ENCODE data around the gene PPARG.

- TF ChIP-seq NR2C2 (IDR thresholded peaks at IDR 0.05; ENCODE audit: borderline replicate concordance, control insufficient read depth, insufficient read length, low read depth) (no peak), CTCF (IDR thresholded peaks at IDR 0.05 in 2 of 3, conservative IDR thresholded peaks at IDR 0.05 in 1 of 3; ENCODE audit: control insufficient read depth in 2 of 3, extremely low read depth in 1 of 3, insufficient read depth in 1 of 3, low read depth in 3 of 3, low read length in 3 of 3) (no peak)
- TF ChIP-seq, protein P1, sequence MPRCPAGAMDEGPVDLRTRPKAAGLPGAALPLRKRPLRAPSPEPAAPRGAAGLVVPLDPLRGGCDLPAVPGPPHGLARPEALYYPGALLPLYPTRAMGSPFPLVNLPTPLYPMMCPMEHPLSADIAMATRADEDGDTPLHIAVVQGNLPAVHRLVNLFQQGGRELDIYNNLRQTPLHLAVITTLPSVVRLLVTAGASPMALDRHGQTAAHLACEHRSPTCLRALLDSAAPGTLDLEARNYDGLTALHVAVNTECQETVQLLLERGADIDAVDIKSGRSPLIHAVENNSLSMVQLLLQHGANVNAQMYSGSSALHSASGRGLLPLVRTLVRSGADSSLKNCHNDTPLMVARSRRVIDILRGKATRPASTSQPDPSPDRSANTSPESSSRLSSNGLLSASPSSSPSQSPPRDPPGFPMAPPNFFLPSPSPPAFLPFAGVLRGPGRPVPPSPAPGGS (IDR thresholded peaks at IDR 0.05; ENCODE audit: borderline replicate concordance, insufficient read depth, low read depth, low read length, poor library complexity, severe bottlenecking): no peak
Measured at GRCh38 chr3:12430086-12430485, 141.2 kb downstream of the PPARG start.
